ENCODE data around the gene RAPGEFL1. TPM values are rescaled to one million over a fixed set of nuclear protein-coding genes. Genes with fewer than 3 reads are reported as not detected.

Gene RAPGEFL1
- total and polyA plus RNA-seq, 2 of the 8 experiments (the other 6 are each of a cell fraction or from before 2014, with no cell fraction given) = 20.0 to 20.2 TPM

DNA sequence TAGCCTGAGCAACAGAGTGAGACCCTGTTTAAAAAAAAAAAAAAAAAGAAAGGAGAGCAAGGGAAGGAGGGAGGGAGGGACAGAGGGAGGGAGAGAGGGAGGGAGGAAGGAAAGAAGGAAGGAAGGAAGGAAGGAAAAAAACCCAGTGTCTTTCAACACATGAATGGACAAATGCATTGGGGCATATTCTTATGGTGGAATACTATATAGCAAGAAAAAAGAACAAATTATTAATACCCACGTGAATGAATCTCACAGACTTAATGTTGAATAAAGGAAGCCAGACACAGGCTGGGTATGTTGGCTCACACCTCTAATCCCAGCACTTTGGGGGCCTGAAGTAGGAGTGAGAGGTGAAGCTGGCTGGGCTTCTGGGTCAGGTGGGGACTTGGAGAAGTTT is 20.3 kb downstream of the RAPGEFL1 start (continued):
- TF ChIP-seq CTBP2 (IDR thresholded peaks at IDR 0.05; ENCODE audit: borderline replicate concordance, insufficient read depth, insufficient read length, low read length) (no peak), TAF1 (IDR thresholded peaks at IDR 0.05; ENCODE audit: low read depth, low read length) (no peak), CEBPB (IDR thresholded peaks at IDR 0.05; ENCODE audit: low read depth, low read length) (no peak), CHD1 (IDR thresholded peaks at IDR 0.05; ENCODE audit: low read depth, low read length) (no peak), HDAC6 (IDR thresholded peaks at IDR 0.05; ENCODE audit: low read depth, low read length) (no peak), SP4 (IDR thresholded peaks at IDR 0.05; ENCODE audit: low read length) (no peak)
- TF ChIP-seq, protein P1, sequence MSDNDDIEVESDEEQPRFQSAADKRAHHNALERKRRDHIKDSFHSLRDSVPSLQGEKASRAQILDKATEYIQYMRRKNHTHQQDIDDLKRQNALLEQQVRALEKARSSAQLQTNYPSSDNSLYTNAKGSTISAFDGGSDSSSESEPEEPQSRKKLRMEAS (IDR thresholded peaks at IDR 0.05) = no peak

All from H1 (cell line).